Peyer's patch (tissue), 4 donors: ENCODE results near the gene NDUFA6. TPM values are rescaled to one million over a fixed set of nuclear protein-coding genes. Genes with fewer than 3 reads are reported as not detected.

ENCODE experiments used
- DNase-seq, 3 donors: peaks; one replicate each; pipeline ENCODE4 v3.0.0-alpha.2; 2017 to 2019
- H3K27ac ChIP-seq, 4 donors: fragments of 200-600 bp; sonication (generic); one replicate each; pipeline ENCODE4 v1.5.1; 2016 to 2019
- H3K27me3 ChIP-seq, 2 donors: fragments of 200-600 bp; sonication (generic); one replicate each; pipeline ENCODE4 v1.5.1; 2019
- H3K36me3 ChIP-seq, 3 donors: fragments of 200-600 bp; sonication (generic); one replicate each; pipeline ENCODE4 v1.5.1; 2016 to 2019
- H3K4me1 ChIP-seq, 4 donors: fragments of 200-600 bp; sonication (generic); one replicate each; pipeline ENCODE4 v1.5.1; 2016 to 2019
- H3K4me3 ChIP-seq, 4 donors: fragments of 200-600 bp; sonication (generic); 1 replicate in 3 of 4; 2 replicates in 1 of 4; pipeline ENCODE4 v1.5.1; 2016 to 2019; ENCODE audit warnings: mild to moderate bottlenecking in 1 of 4
- H3K9me3 ChIP-seq, 4 donors: fragments of 200-600 bp; sonication (generic); one replicate each; pipeline ENCODE4 v1.5.1; 2016 to 2019; ENCODE audit warnings: mild to moderate bottlenecking in 1 of 4
- POLR2A ChIP-seq, 2 donors: fragments of 450-650 bp; IDR thresholded peaks; one replicate each; pipeline ENCODE4 v1.5.1; 2017; ENCODE audit warnings: antibody characterized with exemption in 2 of 2, mild to moderate bottlenecking in 2 of 2, moderate library complexity in 2 of 2
- total RNA-seq, 4 donors: library from RNA; depleted of rRNA; stranded (reverse); fragments of >200 nt; gene quantifications; one replicate each; pipeline ENCODE4 v1.1.0, GENCODE V29; 2016
- TF ChIP-seq, protein P1 (sequence below), 6 experiments: fragments of 450-650 bp in 4 of 6; fragments of 200-600 bp in 2 of 6; sonication (generic) in 1 of 6; IDR thresholded peaks; one replicate each; pipeline ENCODE4 v1.5.1; 2017 to 2019; ENCODE audit warnings: antibody characterized with exemption in 6 of 6, mild to moderate bottlenecking in 3 of 6, moderate library complexity in 1 of 6

The NDUFA6 gene
- total RNA-seq, 4 donors from 2014 or later: 57.2 to 88.1 (median 61.0) TPM

DNA sequence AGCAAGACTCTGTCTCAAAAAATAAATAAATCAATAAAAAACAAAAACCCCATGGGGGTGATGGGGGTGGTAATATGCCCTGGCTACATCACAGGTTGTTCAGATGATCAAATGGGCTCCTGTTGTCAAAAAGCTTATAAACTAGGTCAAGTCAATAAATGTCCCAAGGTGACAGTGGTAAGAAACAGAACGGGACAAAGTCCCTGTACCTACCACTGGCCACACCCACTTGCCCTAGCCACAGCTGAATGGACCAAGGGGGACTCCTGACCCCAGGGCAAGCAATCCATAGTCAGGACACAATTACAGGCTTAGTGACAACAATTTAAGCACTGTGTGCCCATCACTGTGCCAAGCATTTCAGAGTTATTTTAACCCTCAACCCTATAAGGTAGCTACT is 25.9 kb downstream of the NDUFA6 start:
- Histone ChIP-seq H3K36me3 (peaks cover 0 to 69% (median 0%) of the 10 kb centered on the region in 3 donors), H3K27ac (peak overlapping the region in 2 of 4 donors; percentile 65 to 86)
- DNase-seq: peak in 2 of 3 donors; percentile 74

DNA sequence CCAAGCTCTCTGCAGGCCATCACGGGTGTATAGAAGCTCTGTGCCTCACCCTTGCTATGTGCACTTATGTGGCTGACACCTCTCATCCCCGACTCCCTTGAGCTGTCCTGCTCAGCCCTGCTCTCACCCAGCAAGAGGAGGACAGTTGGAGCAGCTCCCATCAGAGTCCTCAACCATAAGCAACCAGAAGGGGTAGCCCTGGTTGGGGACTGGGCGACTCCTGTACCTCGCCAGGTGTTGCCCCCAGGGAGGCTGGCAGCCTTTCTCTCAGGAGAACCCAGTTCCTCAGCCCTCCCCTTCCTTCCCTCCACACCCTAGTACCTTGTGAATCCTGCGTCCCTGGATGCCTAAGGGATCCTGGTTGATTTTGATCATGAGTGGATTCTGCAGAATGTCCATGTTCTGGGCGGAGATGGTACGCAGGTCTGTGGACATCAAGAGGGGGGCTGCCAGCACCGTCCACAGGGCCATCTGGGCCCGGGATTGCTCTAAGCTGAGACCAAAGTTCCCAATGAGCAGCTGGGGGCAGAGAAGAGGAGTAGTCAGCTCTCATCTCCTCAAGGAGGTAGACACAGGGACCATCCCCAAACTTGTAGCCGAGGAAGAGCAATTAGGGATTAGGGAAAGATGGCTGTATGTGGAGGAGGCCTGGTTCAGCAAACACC is 27.9 kb downstream of the NDUFA6 start:
- no peaks in the 10 kb centered on the region for H3K27me3 ChIP-seq
- H3K27ac ChIP-seq: no peak overlapping the region
- no peaks in the 10 kb centered on the region for H3K9me3 ChIP-seq
- peak in 1 of 3 donors; percentile 30 for DNase-seq
- TF ChIP-seq, protein P1, sequence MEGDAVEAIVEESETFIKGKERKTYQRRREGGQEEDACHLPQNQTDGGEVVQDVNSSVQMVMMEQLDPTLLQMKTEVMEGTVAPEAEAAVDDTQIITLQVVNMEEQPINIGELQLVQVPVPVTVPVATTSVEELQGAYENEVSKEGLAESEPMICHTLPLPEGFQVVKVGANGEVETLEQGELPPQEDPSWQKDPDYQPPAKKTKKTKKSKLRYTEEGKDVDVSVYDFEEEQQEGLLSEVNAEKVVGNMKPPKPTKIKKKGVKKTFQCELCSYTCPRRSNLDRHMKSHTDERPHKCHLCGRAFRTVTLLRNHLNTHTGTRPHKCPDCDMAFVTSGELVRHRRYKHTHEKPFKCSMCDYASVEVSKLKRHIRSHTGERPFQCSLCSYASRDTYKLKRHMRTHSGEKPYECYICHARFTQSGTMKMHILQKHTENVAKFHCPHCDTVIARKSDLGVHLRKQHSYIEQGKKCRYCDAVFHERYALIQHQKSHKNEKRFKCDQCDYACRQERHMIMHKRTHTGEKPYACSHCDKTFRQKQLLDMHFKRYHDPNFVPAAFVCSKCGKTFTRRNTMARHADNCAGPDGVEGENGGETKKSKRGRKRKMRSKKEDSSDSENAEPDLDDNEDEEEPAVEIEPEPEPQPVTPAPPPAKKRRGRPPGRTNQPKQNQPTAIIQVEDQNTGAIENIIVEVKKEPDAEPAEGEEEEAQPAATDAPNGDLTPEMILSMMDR (IDR thresholded peaks at IDR 0.05): no peak
- H3K36me3 ChIP-seq: peaks cover 0 to 66% (median 0%) of the 10 kb centered on the region in 3 donors
- no peak overlapping the region for H3K4me3 ChIP-seq
- no peaks in the 10 kb centered on the region for H3K4me1 ChIP-seq

More for the DNA sequence above, 25.9 kb downstream of the NDUFA6 start:
- H3K27me3 ChIP-seq: no peaks in the 10 kb centered on the region
- no peaks in the 10 kb centered on the region for H3K9me3 ChIP-seq
- H3K4me1 ChIP-seq: peaks cover 0 to 2% (median under 1%) of the 10 kb centered on the region in 4 donors
- TF ChIP-seq, protein P1 (IDR thresholded peaks at IDR 0.05): no peak
- H3K4me3 ChIP-seq: no peak overlapping the region

DNA sequence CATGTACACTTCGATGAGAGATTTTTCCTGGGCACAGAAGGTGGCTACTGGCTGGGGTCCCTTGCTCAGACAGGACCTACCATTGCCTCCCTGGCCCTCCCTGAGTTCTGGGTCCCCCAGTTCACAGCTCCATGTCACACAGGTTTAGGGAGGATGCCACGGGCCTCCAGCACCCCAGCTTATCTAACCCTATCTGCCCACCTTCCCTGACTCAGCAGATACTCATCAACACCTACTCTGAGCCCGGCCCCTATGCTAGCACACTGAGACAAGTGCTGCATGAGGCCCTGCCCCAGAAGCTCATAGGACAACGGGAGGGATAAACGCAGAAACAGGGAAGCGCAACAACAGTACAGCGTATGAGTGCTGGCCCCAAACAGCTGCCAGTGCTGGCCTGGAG is 29.5 kb downstream of the NDUFA6 start:
- H3K4me1 ChIP-seq: no peaks in the 10 kb centered on the region
- TF ChIP-seq, protein P1 (IDR thresholded peaks at IDR 0.05): no peak
- TF ChIP-seq POLR2A (IDR thresholded peaks at IDR 0.05): no peak
- no peak overlapping the region for H3K27ac ChIP-seq
- H3K36me3 ChIP-seq: peaks cover 0 to 50% (median 0%) of the 10 kb centered on the region in 3 donors
- peak in 1 of 3 donors; percentile 30 for DNase-seq
- H3K4me3 ChIP-seq: no peak overlapping the region
- H3K9me3 ChIP-seq: peaks cover 0 to 10% (median 0%) of the 10 kb centered on the region in 4 donors
- no peaks in the 10 kb centered on the region for H3K27me3 ChIP-seq

DNA sequence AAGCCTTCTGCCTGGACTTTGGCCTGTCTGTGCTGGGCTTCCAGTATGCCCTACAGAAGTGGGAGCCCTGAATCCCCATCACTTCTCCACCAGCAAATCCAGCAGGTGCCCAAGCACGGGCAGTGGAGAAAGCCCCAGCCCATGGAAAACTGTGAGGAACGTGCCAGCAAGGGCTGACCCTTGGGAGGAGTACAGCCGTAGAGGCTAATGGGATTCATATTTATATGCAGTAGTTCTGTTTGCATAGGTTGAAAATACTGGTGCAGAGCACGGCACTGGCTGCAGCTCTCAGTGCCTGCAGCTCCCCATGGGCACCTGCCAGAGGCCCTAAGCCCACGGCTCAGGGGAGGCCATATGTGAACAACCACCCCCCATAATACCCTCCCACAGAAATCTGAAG is 30.1 kb downstream of the NDUFA6 start:
- H3K27ac ChIP-seq: no peak overlapping the region
- H3K9me3 ChIP-seq: peaks cover 0 to 10% (median 0%) of the 10 kb centered on the region in 4 donors
- H3K4me3 ChIP-seq: no peak overlapping the region
- no peak for TF ChIP-seq POLR2A (IDR thresholded peaks at IDR 0.05)
- TF ChIP-seq, protein P1 (IDR thresholded peaks at IDR 0.05): no peak
- no peaks in the 10 kb centered on the region for H3K4me1 ChIP-seq
- H3K36me3 ChIP-seq: peaks cover 0 to 44% (median 0%) of the 10 kb centered on the region in 3 donors
- H3K27me3 ChIP-seq: no peaks in the 10 kb centered on the region
- DNase-seq: no peak

DNA sequence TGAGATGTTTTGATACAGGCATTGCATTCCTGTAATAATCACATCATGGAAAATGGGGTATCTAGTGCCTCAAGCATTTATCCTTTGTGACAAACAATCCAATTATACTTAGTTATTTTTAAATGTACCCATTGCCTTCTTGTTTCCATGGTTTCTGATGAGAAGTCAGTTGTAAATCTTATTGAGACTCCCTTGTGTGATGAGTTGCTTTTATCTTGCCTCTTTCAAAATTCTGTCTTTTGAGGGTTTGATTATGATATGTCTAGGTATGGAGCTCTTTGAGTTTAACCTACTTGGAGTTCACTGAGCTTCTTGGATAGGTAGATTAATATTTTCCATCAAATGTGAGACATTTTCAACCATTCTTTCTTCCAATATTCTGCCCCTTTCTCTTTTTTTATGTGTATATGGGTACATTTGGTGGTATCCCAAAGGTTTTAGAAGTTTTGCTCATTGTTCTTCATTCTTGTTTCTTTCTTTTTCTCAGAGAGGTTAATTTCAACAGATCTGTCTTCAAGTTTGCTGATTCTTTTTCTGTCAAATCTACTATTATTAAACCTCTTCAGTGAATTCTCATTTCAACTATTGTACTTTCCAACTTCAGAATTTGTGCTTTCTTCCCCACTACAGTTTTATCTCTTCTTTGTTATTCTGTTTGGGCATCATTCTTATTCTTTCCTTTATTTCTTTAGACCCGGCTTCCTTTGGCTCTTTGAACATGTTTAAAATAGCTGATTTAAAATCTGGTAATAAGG is 33.6 kb downstream of the NDUFA6 start:
- Histone ChIP-seq H3K27me3 (no peaks in the 10 kb centered on the region), H3K9me3 (peaks cover 0 to 10% (median 0%) of the 10 kb centered on the region in 4 donors), H3K4me1 (no peaks in the 10 kb centered on the region), H3K4me3 (no peak overlapping the region), H3K27ac (no peak overlapping the region), H3K36me3 (peaks cover 0 to 29% (median 0%) of the 10 kb centered on the region in 3 donors)
- DNase-seq: no peak
- TF ChIP-seq, protein P1 (IDR thresholded peaks at IDR 0.05): no peak
- no peak for TF ChIP-seq POLR2A (IDR thresholded peaks at IDR 0.05)
